NCI-H1417 (cell line): ENCODE results near the gene OR10D3.
"Not testable (repeated sequence)": the region's sequence is repeated elsewhere in the genome, so short reads cannot be mapped to it uniquely, and the experiment has no call there.

Experiments
- DNase-seq, 3 experiments: peaks; one replicate each; lab custom pipeline; 2025; lab: John Stamatoyannopoulos, UW

The OR10D3 gene

DNA sequence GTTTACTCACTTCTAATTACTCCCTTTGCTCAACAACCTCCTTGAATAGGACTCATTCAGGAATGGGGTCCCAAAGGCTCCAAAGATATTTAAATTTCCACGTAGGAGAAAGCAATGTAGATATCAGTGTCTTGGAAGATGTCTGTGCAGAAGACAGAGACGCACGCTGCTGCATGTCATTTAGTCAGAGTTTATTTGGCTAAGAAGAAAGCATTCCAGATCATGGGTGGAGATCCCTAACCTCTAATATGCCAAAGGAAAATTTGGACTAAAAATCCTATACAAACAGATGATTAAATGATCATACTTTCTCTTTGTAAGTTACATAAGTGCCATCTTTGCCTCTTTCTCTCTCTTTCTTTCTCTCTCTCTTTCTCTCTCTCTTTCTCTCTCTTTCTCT, at the start of gene OR10D3:
Gene OR10D3, plus strand, starts transcription at position 278 of the 400 bp plus-strand sequence. CDS start 1,925 bp downstream, outside the sequence.
- no peak for DNase-seq

DNA sequence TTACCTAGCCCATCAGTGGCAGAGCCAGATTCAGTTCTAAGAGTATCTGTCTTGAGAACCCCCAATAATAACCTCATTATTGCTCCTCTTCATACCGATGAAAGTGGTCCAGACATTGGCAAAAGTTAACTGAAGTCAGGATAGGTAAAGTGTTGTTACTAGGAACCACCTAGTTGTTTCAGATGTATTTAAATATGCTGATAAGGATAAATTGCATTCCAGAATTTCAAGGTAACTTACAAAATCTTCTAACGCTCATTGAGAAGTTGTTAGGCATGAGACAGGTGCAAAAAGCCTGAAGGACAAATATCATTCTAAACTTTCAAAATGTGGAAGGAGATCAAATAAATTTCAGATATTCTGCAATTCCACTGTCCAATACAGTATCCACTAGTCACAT, 40.1 kb upstream of the OR10D3 start:
- no peak for DNase-seq

DNA sequence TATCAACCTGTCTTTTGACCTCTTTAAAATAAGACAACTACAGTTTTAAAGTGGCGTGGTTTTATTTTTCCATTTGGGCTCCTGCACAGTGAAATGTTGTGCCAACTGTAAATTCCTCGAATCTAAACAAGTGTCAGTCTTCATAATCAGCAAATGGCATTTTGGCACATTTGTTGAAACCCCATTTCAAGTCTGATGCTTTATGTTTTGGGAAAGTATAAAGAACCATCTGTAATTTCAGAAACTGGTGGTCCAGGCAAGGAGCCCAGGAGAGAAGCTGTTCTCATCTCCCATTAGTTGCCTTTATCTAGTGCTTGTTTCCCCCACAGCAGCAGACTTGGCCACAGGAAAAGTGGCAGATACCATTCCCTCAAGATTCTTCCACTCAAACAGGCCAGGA, 35.2 kb upstream of the OR10D3 start:
- no peak for DNase-seq

DNA sequence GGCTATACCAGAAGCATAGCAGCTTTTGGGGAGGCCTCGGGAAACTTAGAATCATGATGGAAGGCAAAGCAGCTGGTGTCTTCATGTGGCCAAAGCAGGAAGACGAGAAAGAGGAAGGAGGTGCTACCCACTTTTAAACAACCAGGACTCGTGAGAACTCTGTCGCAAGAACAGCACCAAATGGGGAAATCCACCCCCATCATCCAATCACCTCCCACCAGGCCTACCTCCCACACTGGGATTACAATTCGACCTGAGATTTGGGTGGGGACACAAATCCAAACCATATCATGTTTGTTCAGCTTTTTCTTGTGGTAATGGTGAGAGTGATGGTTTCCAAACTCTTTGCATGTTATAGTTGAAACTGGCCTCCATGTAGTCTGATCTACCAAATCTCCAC, 32.5 kb upstream of the OR10D3 start:
- DNase-seq: no peak

- DNase-seq: no peak
These were observed 30.3 kb upstream of the OR10D3 start for GRCh38 chr11:124152770-124153407.

DNA sequence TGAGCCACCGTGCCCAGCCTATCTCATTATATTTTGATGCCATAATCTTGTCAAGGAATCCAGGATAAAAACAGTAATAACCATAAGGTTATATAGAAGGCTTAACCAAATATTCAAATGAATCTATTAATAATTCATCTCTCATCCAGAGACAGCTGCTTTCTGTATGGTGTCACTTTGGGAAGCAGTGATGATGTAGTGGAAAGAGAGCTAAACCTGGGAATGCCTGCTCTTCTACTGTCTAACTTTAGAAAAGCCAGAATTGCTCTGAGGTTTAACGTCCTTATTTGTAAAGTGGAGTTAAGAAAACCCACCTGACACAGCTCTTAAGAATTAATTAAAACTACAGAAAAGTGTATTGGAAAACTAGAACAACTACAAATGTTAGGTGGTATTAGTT, 29.3 kb upstream of the OR10D3 start:
- DNase-seq: no peak

GRCh38 chr11:124159481-124159880, 23.7 kb upstream of the OR10D3 start:
- DNase-seq: no peak

- DNase-seq: no peak
These were observed 22.2 kb upstream of the OR10D3 start for GRCh38 chr11:124160986-124161385.

- peak in 2 of 3 experiments; percentile 73 to 96 for DNase-seq
These were observed 15.3 kb upstream of the OR10D3 start for GRCh38 chr11:124167826-124168231.

DNA sequence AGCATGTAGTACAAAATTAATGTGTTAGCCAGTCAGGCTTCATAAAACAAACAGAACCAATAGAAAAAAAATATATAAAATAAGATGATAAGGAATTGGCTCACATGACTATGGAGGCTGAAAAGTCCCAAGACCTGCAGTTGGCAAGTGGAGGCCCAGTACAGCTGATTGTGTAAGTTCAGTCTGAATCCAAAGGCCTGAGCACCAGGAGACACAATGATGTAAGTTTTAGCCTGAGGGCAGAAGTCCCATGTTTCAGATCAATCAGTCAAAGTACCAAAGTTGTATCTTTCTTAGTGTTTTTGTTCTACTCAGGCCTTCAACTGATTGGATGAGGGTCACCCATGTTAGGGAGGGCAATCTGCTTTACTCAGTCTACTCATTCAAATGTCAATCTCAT, 14.3 kb upstream of the OR10D3 start:
- peak in 2 of 3 experiments; percentile 4 to 46 for DNase-seq

- DNase-seq: not testable (repeated sequence)
These were observed 12.8 kb upstream of the OR10D3 start for GRCh38 chr11:124170315-124170714.

GRCh38 chr11:124170801-124171586, 12.2 kb upstream of the OR10D3 start:
- DNase-seq: peak in 2 of 3 experiments; percentile 37 to 55

DNA sequence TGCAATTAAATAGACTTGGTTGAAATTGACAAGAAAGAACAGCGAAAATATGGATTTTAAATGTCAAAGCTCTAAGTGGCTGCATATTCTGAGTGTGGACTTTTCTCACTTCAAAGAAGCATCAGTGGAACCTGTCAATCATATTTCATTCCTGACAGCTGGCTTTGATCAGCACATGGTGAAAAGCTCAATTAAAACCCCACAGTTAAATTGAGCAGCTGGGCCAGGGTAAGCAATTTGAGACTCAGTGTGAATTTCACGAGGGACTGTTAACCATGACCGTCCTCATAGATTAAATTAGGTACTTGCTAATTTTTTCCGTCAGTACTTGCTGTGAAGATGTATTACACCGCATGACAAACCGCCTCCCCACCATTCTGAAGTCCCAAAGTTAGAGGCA, 11.0 kb upstream of the OR10D3 start:
- DNase-seq: peak in 2 of 3 experiments; percentile 54 to 89

DNA sequence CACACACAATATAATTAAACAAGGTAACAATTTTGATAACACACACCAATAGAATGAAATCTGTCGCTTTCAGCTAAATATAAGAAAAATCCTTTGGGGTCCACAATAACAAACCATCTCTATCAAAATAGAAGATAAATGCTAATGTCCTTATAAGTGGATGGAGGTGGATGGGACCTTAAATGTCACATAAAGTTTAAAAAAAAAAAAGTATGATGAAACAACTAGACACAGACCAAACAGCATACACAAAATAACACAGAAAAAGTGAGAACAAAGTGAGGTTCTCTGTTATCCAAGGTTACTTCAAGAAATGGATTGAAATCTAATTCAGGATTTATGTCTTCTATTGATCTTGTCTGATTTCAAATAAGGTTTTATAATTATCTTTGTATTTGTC, 10.5 kb upstream of the OR10D3 start:
- no peak for DNase-seq

GRCh38 chr11:124174001-124174583, 9.1 kb upstream of the OR10D3 start:
- peak; percentile 43 to 99 (median 84) for DNase-seq

DNA sequence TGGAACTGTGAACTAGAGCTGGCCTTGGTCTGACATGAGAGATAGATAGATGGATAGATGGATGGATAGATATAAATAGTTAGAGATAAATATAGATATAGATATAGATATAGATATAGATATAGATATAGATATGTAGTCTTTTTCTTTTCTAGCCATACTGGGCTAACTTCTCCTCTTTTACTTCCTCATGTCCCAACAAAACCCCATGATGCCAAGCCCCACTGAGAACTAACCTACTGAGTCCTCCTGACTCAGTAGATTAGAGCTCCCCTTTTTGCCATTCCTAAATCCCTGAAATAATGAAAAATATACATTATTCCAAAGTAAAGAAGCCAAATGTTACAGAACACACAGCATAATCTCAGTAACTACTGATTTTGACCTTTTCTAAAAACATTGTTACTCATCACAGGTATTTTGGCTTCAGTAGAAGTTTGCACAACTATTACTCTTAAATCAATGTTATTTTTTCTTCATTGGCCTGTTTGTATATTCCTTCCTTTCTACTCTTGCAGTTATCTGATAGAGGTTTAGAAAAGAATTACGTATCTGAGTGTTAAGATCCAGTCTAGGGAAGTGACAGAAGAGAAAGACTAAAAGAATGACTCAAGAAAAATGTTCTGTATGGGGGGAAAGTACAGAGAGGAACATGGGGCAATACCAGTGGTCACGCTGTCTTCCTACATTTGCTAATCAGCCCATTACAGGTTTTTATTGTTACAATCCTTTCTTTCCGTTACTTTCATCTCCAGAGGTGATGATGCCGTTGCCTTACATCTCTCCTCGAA, 6.0 kb upstream of the OR10D3 start:
- no peak for DNase-seq

DNA sequence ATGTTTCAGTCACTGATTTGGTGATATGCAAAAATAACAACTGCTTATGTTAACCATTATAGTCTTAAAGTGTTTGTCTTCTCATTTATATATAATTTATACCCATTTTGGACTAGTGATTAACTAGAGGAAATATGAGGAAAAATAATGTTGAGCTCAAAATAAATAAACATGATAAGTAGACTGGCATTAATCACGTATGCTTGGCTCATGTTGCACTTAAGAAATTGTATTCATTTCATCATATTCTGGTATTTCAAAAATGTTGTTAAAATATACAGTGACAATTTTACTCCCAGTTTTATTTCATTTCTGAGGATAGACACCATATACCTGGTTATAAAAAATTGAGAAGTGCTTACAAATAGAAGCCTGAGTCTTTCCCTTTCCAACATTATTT, 3.8 kb upstream of the OR10D3 start:
- no peak for DNase-seq

DNA sequence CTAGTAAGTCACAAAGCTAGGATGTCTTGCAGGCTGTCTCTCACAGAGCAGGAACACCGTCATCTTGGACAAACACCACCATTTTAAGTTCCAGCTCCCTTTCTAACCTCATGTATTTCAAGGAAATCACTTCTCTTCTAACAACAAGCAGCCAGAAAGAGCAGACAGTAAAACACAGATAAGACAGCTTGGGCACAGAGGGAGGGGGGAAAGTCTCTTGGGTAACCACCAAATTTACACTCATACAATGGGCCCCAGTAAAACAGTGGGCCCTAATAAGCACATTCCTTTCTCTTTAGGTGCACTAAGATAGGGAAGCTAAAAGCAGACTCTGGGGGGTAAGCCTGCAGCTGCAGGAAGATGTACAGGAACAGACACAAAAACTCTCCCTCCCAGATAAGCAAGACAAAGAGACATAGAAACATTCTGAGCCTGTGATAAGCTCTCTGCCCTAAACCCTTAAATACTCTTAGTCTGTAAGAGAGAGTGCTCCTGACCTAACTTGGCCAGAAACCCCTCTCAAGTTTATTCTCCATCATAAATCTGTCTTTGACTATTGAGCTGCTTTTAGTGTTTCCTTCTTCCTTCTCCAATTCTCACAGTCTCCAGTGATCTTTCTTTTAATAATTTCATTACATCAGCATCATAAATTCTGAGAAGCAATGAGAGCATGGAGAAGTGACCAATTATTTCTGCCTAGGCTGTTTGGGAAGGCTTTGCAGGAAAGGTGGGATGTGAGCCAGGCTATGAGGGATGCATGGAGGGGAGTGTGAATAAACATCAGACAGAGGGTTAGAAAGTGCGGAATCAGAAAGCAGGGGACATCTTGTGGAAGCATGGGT, 7.4 kb downstream of the OR10D3 start:
- DNase-seq: no peak

- DNase-seq: no peak
These were observed 10.3 kb downstream of the OR10D3 start for GRCh38 chr11:124193221-124194010.
